H9 (cell line): ENCODE data around the gene ANKRD13B. TPM values are rescaled to one million over a fixed set of nuclear protein-coding genes. Genes with fewer than 3 reads are reported as not detected.

Experiments
- DNase-seq: peaks from one replicate; pipeline ENCODE4 v3.0.0-alpha.2; 2017
- H2AFZ ChIP-seq: one replicate; pipeline ENCODE4 v1.6.1; 2013; ENCODE audit warnings: mild to moderate bottlenecking, low read length, control low read depth, moderate library complexity
- H2AK5ac ChIP-seq: 2 replicates; pipeline ENCODE4 v1.6.1; 2013; ENCODE audit warnings: low read length, control low read depth, mixed read lengths; ENCODE audit not compliant: insufficient read length
- H2BK120ac ChIP-seq: one replicate; pipeline ENCODE4 v1.6.1; 2013; ENCODE audit warnings: low read depth, mild to moderate bottlenecking, low read length, control low read depth, inconsistent platforms; ENCODE audit not compliant: poor library complexity, severe bottlenecking
- H2BK12ac ChIP-seq: 2 replicates; pipeline ENCODE4 v1.6.1; 2013; ENCODE audit warnings: low read length, control low read depth, mixed read lengths, low read depth; ENCODE audit not compliant: insufficient read length
- H2BK15ac ChIP-seq: 2 replicates; pipeline ENCODE4 v1.6.1; 2013; ENCODE audit warnings: low read depth, low read length, control low read depth
- H2BK20ac ChIP-seq: one replicate; pipeline ENCODE4 v1.6.1; 2013; ENCODE audit warnings: low read depth, mild to moderate bottlenecking, low read length, control low read depth, inconsistent platforms; ENCODE audit not compliant: poor library complexity, severe bottlenecking
- H2BK5ac ChIP-seq: 2 replicates; pipeline ENCODE4 v1.6.1; 2013; ENCODE audit warnings: low read length, control low read depth, mixed read lengths; ENCODE audit not compliant: insufficient read length
- H3K14ac ChIP-seq: 2 replicates; pipeline ENCODE4 v1.6.1; 2013; ENCODE audit warnings: low read length, control low read depth; ENCODE audit not compliant: insufficient read depth
- H3K18ac ChIP-seq: 2 replicates; pipeline ENCODE4 v1.6.1; 2013; ENCODE audit warnings: low read depth, mild to moderate bottlenecking, mixed read lengths, low read length, control low read depth; ENCODE audit not compliant: insufficient read length
- H3K23ac ChIP-seq: 2 replicates; pipeline ENCODE4 v1.6.1; 2013; ENCODE audit warnings: low read length, control low read depth, mixed read lengths, low read depth; ENCODE audit not compliant: insufficient read length
- H3K23me2 ChIP-seq: 2 replicates; pipeline ENCODE4 v1.6.1; 2013; ENCODE audit warnings: low read depth, mild to moderate bottlenecking, mixed read lengths, low read length, control low read depth; ENCODE audit not compliant: insufficient read length, poor library complexity, severe bottlenecking
- H3K27ac ChIP-seq: 2 replicates; pipeline ENCODE4 v1.5.1; 2013; ENCODE audit warnings: low read length, control low read depth, mixed read lengths, low read depth; ENCODE audit not compliant: insufficient read length
- H3K27me3 ChIP-seq: 2 replicates; pipeline ENCODE4 v1.6.1; 2013; ENCODE audit warnings: low read length, control low read depth, inconsistent platforms; ENCODE audit not compliant: insufficient read depth
- H3K4ac ChIP-seq: 2 replicates; pipeline ENCODE4 v1.6.1; 2013; ENCODE audit warnings: low read depth, mild to moderate bottlenecking, control low read depth, inconsistent platforms, low read length, moderate library complexity
- H3K4me1 ChIP-seq: 2 replicates; pipeline ENCODE4 v1.6.1; 2013; ENCODE audit warnings: low read length, control low read depth, inconsistent platforms; ENCODE audit not compliant: insufficient read depth
- H3K4me2 ChIP-seq: 2 replicates; pipeline ENCODE4 v1.6.1; 2013; ENCODE audit warnings: low read length, control low read depth, mixed read lengths; ENCODE audit not compliant: insufficient read length, insufficient read depth
- H3K56ac ChIP-seq: 2 replicates; pipeline ENCODE4 v1.6.1; 2013; ENCODE audit warnings: low read depth, mild to moderate bottlenecking, mixed read lengths, low read length, control low read depth; ENCODE audit not compliant: insufficient read length
- H3K79me1 ChIP-seq: 2 replicates; pipeline ENCODE4 v1.6.1; 2013; ENCODE audit warnings: low read depth, mild to moderate bottlenecking, moderate library complexity, low read length, control low read depth, inconsistent platforms; ENCODE audit not compliant: insufficient read depth, poor library complexity, severe bottlenecking
- H3K79me2 ChIP-seq: 2 replicates; pipeline ENCODE4 v1.6.1; 2013; ENCODE audit warnings: low read length, control low read depth, inconsistent platforms; ENCODE audit not compliant: insufficient read depth
- H3K9ac ChIP-seq: 2 replicates; pipeline ENCODE4 v1.6.1; 2013; ENCODE audit warnings: low read length, control low read depth, mixed read lengths; ENCODE audit not compliant: insufficient read length; ENCODE audit errors: extremely low read depth
- H3K9me3 ChIP-seq: one replicate; pipeline ENCODE4 v1.6.1; 2013; ENCODE audit warnings: low read depth, low read length, inconsistent platforms; ENCODE audit not compliant: control insufficient read depth
- H3T11ph ChIP-seq: one replicate; pipeline ENCODE4 v1.6.1; 2013; ENCODE audit warnings: mild to moderate bottlenecking, low read length, control low read depth, inconsistent platforms
- H4K20me1 ChIP-seq: one replicate; pipeline ENCODE4 v1.6.1; 2013; ENCODE audit not compliant: control insufficient read depth, insufficient read length, insufficient read depth
- H4K5ac ChIP-seq: 2 replicates; pipeline ENCODE4 v1.6.1; 2013; ENCODE audit warnings: low read depth, mild to moderate bottlenecking, mixed read lengths, low read length, control low read depth; ENCODE audit not compliant: insufficient read length
- H4K8ac ChIP-seq: replicated peaks from 2 replicates; pipeline ENCODE4 v1.6.1; 2013; ENCODE audit warnings: low read length, control low read depth, mixed read lengths, low read depth; ENCODE audit not compliant: insufficient read length
- H4K91ac ChIP-seq: 2 replicates; pipeline ENCODE4 v1.6.1; 2013; ENCODE audit warnings: low read depth, mild to moderate bottlenecking, moderate library complexity, mixed read lengths, low read length, control low read depth; ENCODE audit not compliant: insufficient read length
- H3K27ac Mint-ChIP-seq, 3 experiments: 2 replicates in 2 of 3; 3 replicates in 1 of 3; pipeline ENCODE4 v1.8.0; 2020 to 2021; ENCODE audit warnings: mixed read lengths in 3 of 3, mild to moderate bottlenecking in 1 of 3, moderate library complexity in 1 of 3
- H3K27me3 Mint-ChIP-seq: 2 replicates; pipeline ENCODE4 v1.8.0; 2021; ENCODE audit warnings: low read depth, mild to moderate bottlenecking, moderate library complexity, mixed read lengths
- H3K36me3 Mint-ChIP-seq, 3 experiments: 2 replicates in 2 of 3; 3 replicates in 1 of 3; pipeline ENCODE4 v1.8.0; 2020 to 2021; ENCODE audit warnings: low read depth in 3 of 3, mixed read lengths in 3 of 3; ENCODE audit not compliant: insufficient read depth in 1 of 3
- H3K4me1 Mint-ChIP-seq, 2 experiments: 2 replicates each; pipeline ENCODE4 v1.8.0; 2020; ENCODE audit warnings: mixed read lengths in 2 of 2
- H3K4me3 Mint-ChIP-seq, 2 experiments: 2 replicates in 1 of 2; 3 replicates in 1 of 2; pipeline ENCODE4 v1.8.0; 2020 to 2021; ENCODE audit warnings: mild to moderate bottlenecking in 2 of 2, mixed read lengths in 2 of 2, moderate library complexity in 1 of 2
- H3K9me3 Mint-ChIP-seq, 2 experiments: 2 replicates in 1 of 2; 3 replicates in 1 of 2; pipeline ENCODE4 v1.8.0; 2020; ENCODE audit warnings: mild to moderate bottlenecking in 2 of 2, mixed read lengths in 2 of 2, moderate library complexity in 1 of 2
- CTCF ChIP-seq: fragments of 200-600 bp; sonication (generic); conservative IDR thresholded peaks from 3 replicates; pipeline ENCODE4 v1.8.0; 2021; ENCODE audit warnings: antibody characterized with exemption, mild to moderate bottlenecking
- WGBS: extraction: QIAGEN DNeasy Blood & Tissue Kit; methylation state at CpG from one replicate; pipeline ENCODE4 v1.1.7; 2013; ENCODE audit warnings: missing lambda C conversion rate, low lambda C conversion rate, mixed read lengths; ENCODE audit not compliant: insufficient read length; ENCODE audit errors: extremely low coverage; 5-methylcytosine and 5-hydroxymethylcytosine counted together
- total RNA-seq: library from RNA; stranded (reverse); gene quantifications from 2 replicates; pipeline ENCODE4 v1.2.1, GENCODE V29; 2021

ANKRD13B gene
- total RNA-seq, 1 experiment from 2014 or later, result 24.2 TPM

DNA sequence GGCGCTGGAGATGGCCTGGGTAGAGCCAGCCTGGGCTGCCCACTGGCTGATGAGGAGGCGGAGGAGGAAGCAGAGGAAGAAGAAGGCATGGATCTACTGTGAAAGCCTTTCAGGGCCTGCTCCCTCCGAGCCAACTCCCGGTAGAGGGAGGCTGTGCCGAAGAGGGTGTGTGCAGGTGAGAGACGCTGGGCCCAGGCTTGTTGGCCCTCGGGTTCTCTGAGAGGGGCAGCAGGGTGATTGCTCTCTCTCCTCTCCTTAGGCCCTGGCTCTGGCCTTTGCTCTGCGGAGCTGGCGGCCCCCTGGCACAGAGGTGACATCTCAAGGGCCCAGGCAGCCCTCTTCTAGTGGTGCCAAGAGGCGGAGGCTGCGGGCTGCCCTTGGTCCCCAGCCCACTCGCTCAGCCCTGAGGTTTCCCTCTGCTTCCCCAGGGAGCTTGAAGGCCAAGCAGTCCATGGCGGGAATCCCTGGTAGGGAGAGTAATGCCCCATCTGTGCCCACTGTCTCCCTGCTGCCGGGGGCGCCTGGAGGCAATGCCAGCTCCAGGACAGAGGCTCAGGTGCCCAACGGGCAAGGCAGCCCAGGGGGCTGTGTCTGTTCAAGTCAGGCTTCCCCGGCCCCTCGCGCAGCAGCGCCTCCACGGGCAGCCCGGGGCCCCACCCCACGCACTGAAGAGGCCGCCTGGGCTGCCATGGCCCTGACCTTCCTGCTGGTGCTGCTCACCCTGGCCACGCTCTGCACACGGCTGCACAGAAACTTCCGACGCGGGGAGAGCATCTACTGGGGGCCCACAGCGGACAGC, 20.9 kb upstream of the ANKRD13B start:
- H3K4me2 ChIP-seq, result no peak overlapping the region

More for the DNA sequence above, 20.9 kb upstream of the ANKRD13B start:
- Histone ChIP-seq H4K8ac (no peak overlapping the region), H3K27me3 (no peaks in the 10 kb centered on the region; the same call in 1 of the 2 replicates), H2AK5ac (no peak overlapping the region), H2BK120ac (no peak overlapping the region), H3K23ac (no peak overlapping the region), H3K9me3 (no peaks in the 10 kb centered on the region), H2AFZ (no peak overlapping the region), H3K4ac (no peak overlapping the region), H3K27ac (no peak overlapping the region), H2BK15ac (no peak overlapping the region), H2BK12ac (no peak overlapping the region), H4K20me1 (peaks cover 2% of the 10 kb centered on the region), H4K5ac (no peak overlapping the region), H3K23me2 (peaks cover 22% of the 10 kb centered on the region), H3K56ac (no peak overlapping the region), H3K9ac (no peak overlapping the region), H3K79me2 (no peaks in the 10 kb centered on the region), H4K91ac (no peak overlapping the region), H3K4me1 (no peaks in the 10 kb centered on the region), H3T11ph (no peak overlapping the region), H3K18ac (no peak overlapping the region), H2BK20ac (no peak overlapping the region), H3K14ac (no peak overlapping the region), H2BK5ac (no peak overlapping the region), H3K79me1 (no peaks in the 10 kb centered on the region)
- Mint-ChIP-seq H3K27me3 (peaks cover 20% of the 10 kb centered on the region), H3K4me3 (no peak overlapping the region), H3K36me3 (peaks cover 10 to 34% (median 25%) of the 10 kb centered on the region in 3 experiments; a peak in 6 of 7 replicates), H3K9me3 (no peaks in the 10 kb centered on the region; a peak in 1 of 5 replicates), H3K4me1 (peaks cover 8 to 15% of the 10 kb centered on the region in 2 experiments), H3K27ac (no peak overlapping the region)
- no CpG with 5 or more reads among the region's 30 CpGs for WGBS
- no peak for TF ChIP-seq CTCF
- peak; percentile 35 for DNase-seq
